Fibroblast of villous mesenchyme (primary cell): ENCODE data around the gene DIP2B. TPM values are rescaled to one million over a fixed set of nuclear protein-coding genes. Genes with fewer than 3 reads are reported as not detected.

ENCODE experiments used
- DNase-seq: peaks from one replicate; pipeline ENCODE4 v3.0.0-alpha.2; 2010; ENCODE audit warnings: low read depth
- H3K4me3 ChIP-seq: 2 replicates; pipeline ENCODE4 v1.5.1; 2011; ENCODE audit warnings: low read depth, mild to moderate bottlenecking, low read length
- total RNA-seq: library from RNA; depleted of rRNA; stranded (reverse); fragments of >200 nt; gene quantifications from 2 replicates; pipeline ENCODE4 v1.2.3, GENCODE V29; 2012
- TF ChIP-seq, protein P1 (sequence below): IDR thresholded peaks from 2 replicates; pipeline ENCODE4 v1.5.1; 2012; ENCODE audit warnings: low read depth, mild to moderate bottlenecking, low read length; ENCODE audit not compliant: insufficient read depth

DIP2B gene
- total RNA-seq, 1 donor = 29.8 TPM

DNA sequence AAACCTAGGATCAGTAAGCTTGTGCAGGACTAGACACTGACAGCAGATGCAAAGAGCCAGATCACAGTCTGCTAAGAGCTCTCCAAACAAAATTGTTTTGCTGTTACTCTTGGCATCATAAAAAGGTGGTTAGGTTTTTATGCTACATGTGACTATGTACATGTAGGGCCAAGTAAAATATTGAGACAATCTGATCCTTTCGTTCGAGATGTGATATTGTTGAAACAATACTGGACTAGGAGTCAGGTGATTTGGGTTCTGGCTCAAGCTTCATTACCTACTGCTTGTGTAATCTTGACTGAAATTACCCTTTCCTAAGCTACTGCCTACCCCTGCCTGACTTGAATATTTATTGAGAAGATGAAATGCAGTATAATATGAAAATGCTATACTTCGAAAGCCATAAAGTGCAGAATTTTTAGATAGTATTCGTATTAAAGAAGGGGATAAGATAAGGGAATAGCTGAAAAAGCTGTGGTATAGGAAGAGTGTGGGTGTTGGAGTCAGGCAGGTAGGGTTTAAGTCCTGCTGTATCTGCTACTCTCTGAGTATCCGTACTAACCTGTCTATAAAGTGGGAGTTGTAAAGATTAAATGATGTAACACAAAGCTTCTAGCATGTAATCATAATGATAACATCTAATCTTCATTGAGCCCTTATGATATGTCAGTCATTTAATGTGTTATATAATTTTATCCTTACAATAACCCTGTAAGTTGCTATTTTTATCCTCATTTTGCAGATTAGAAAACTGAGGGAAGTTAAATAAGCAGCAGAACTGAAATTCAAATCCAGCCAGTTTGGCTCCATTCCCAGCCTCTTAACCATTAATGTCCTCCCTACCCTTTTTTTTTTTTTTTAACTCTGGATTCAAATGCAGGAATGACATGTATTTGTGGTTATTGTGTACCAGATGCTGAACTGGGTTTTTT lies 220.5 kb downstream of the DIP2B start:
- H3K4me3 ChIP-seq = no peak overlapping the region
- TF ChIP-seq, protein P1, sequence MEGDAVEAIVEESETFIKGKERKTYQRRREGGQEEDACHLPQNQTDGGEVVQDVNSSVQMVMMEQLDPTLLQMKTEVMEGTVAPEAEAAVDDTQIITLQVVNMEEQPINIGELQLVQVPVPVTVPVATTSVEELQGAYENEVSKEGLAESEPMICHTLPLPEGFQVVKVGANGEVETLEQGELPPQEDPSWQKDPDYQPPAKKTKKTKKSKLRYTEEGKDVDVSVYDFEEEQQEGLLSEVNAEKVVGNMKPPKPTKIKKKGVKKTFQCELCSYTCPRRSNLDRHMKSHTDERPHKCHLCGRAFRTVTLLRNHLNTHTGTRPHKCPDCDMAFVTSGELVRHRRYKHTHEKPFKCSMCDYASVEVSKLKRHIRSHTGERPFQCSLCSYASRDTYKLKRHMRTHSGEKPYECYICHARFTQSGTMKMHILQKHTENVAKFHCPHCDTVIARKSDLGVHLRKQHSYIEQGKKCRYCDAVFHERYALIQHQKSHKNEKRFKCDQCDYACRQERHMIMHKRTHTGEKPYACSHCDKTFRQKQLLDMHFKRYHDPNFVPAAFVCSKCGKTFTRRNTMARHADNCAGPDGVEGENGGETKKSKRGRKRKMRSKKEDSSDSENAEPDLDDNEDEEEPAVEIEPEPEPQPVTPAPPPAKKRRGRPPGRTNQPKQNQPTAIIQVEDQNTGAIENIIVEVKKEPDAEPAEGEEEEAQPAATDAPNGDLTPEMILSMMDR = no peak
- DNase-seq = peak; percentile 33

DNA sequence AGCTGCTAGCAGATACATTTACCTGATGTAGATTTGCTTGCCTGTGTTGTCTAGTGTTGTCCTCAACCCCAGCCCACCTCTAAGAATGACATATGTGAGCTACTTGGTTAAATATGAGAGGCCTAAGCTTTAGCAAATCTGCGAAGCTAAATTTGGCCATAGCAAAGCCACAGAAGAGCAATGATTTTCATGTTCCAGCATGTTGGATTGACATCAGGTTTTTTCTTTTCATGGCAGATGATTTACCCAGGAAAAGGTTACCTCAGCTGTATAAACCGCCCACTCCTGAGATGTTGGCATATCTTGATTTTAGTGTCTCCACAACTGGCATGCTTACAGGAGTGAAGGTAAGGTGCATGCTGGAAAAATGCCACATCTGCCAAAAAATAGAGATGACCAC lies 222.7 kb downstream of the DIP2B start:
- DNase-seq = no peak
- TF ChIP-seq, protein P1 = no peak
- no peak overlapping the region for H3K4me3 ChIP-seq

DNA sequence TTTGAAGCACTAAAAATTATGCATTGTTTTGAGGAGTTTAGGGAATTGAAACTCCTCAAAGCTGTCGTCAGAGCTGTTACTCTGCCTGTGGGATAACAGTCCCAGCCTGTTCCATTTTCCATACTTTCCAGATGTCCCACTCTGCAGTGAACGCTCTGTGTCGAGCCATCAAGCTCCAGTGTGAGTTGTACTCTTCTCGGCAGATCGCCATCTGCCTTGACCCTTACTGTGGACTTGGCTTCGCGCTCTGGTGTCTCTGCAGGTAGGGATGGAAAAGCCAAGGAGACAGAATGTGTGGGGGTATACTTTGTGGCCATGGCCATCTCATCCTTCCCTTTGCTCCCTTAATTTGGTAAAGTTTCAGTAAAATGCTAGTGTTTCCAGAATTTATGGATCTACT lies 223.6 kb downstream of the DIP2B start:
- H3K4me3 ChIP-seq = no peak overlapping the region
- TF ChIP-seq, protein P1 = no peak
- no peak for DNase-seq

DNA sequence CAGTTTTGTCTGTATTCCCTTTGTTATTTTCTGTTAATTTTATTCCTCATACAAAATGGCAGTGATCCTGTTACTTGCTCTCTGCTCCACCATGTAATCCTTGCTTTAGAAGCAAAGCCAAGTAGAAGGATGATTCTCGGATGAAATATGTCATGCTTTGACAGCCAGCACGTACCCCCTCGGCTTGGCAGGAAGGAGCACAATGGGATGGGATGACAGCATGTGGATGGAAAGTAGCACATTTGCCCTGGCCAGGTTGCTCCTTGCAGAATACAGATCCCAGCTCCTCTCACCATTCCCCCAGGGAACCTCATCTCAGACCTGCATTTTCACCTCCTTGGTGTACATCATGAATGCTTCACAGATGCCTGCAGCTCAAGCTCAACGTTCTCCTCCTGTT lies 224.1 kb downstream of the DIP2B start:
- TF ChIP-seq, protein P1 = no peak
- no peak overlapping the region for H3K4me3 ChIP-seq
- no peak for DNase-seq

DNA sequence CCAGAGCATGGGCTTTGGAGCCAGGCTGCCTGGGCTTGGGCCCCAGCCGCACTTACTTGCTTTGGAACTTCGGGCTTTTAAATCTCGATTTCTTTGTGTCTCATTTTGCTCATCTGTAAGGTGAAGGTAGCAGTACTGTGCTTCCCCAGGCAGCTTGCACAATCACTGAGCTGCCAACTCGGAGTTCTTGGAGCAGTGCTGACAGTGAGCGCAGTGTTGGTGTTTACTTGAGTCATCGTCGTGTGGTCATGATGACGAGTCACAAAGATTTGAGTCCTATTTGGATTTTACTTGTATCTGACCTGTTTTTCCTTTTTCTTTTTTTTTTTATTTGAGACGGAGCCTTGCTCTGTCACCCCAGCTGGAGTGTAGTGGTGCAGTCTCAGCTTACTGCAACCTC lies 227.8 kb downstream of the DIP2B start:
- TF ChIP-seq, protein P1 = no peak
- peak; percentile 90 for DNase-seq
- no peak overlapping the region for H3K4me3 ChIP-seq

DNA sequence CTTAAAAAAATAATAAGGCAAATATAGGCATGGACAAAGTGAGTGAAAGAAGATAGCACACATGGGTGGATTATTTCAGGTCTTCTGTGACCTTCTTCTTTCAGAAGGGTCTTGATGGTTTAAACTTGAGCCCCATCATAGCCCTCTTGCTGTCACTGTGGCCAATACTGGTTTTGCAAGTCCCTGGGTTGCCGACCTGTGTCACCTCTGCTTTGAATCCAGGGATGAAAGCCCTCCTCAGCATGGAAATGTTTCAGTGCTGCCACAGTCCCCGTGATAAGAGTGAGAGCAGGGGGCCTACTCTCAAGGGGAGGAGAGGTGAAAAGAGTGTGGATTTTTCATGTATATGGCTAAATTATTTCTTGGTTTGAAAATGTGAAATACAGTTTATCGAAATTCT lies 228.9 kb downstream of the DIP2B start:
- no peak overlapping the region for H3K4me3 ChIP-seq
- TF ChIP-seq, protein P1 = no peak
- DNase-seq = no peak
